ENCODE results near the gene SIGLEC5.
A peak's percentile ranks its signal among the peaks of the same experiment; 100 is the strongest.

Gene SIGLEC5

GRCh38 chr19:51641648-51642047, 11.4 kb upstream of the SIGLEC5 start:
- no peak overlapping the region for H3K27ac Mint-ChIP-seq
- H3K27me3 Mint-ChIP-seq: peaks cover 80% of the 10 kb centered on the region
- H3K4me1 Mint-ChIP-seq: no peaks in the 10 kb centered on the region
- DNase-seq: no peak
- no peak for ATAC-seq
- no peak overlapping the region for H3K4me3 Mint-ChIP-seq
- no peaks in the 10 kb centered on the region for H3K9me3 Mint-ChIP-seq

- DNase-seq (no peak), ATAC-seq (no peak)
- Mint-ChIP-seq H3K9me3 (no peaks in the 10 kb centered on the region), H3K27ac (no peak overlapping the region), H3K4me1 (no peaks in the 10 kb centered on the region), H3K4me3 (no peak overlapping the region), H3K27me3 (peaks cover 86% of the 10 kb centered on the region)
Measured at GRCh38 chr19:51640386-51640785, 10.2 kb upstream of the SIGLEC5 start.

- no peaks in the 10 kb centered on the region for H3K4me1 Mint-ChIP-seq
- H3K27ac Mint-ChIP-seq: no peak overlapping the region
- no peak for DNase-seq
- ATAC-seq: no peak
- H3K9me3 Mint-ChIP-seq: no peaks in the 10 kb centered on the region
- H3K27me3 Mint-ChIP-seq: peaks cover 82% of the 10 kb centered on the region
- H3K4me3 Mint-ChIP-seq: no peak overlapping the region
Measured at GRCh38 chr19:51639916-51640315, 9.7 kb upstream of the SIGLEC5 start.

- H3K27ac Mint-ChIP-seq: no peak overlapping the region
- peaks cover 60% of the 10 kb centered on the region for H3K27me3 Mint-ChIP-seq
- DNase-seq (no peak), ATAC-seq (no peak)
- no peak overlapping the region for H3K4me3 Mint-ChIP-seq
- no peaks in the 10 kb centered on the region for H3K4me1 Mint-ChIP-seq
- H3K9me3 Mint-ChIP-seq: no peaks in the 10 kb centered on the region
Measured at GRCh38 chr19:51637362-51637978, 7.3 kb upstream of the SIGLEC5 start.

GRCh38 chr19:51632126-51632525, 1.9 kb upstream of the SIGLEC5 start:
- Mint-ChIP-seq H3K9me3 (no peaks in the 10 kb centered on the region), H3K4me3 (no peak overlapping the region), H3K27me3 (peaks cover 50% of the 10 kb centered on the region), H3K4me1 (no peaks in the 10 kb centered on the region), H3K27ac (no peak overlapping the region)
- ATAC-seq (no peak), DNase-seq (no peak)

- Mint-ChIP-seq H3K9me3 (no peaks in the 10 kb centered on the region), H3K4me3 (no peak overlapping the region), H3K27ac (no peak overlapping the region), H3K27me3 (peaks cover 53% of the 10 kb centered on the region), H3K4me1 (no peaks in the 10 kb centered on the region)
- ATAC-seq: no peak
- DNase-seq: no peak
Measured at GRCh38 chr19:51628153-51628939, 1.9 kb downstream of the SIGLEC5 start.

GRCh38 chr19:51627491-51628138, 2.6 kb downstream of the SIGLEC5 start:
- H3K27ac Mint-ChIP-seq: no peak overlapping the region

GRCh38 chr19:51626675-51627074, 3.5 kb downstream of the SIGLEC5 start:
- H3K27me3 Mint-ChIP-seq: peaks cover 44% of the 10 kb centered on the region
- H3K4me3 Mint-ChIP-seq: no peak overlapping the region
- no peaks in the 10 kb centered on the region for H3K4me1 Mint-ChIP-seq
- no peak overlapping the region for H3K27ac Mint-ChIP-seq
- DNase-seq (no peak), ATAC-seq (no peak)
- no peaks in the 10 kb centered on the region for H3K9me3 Mint-ChIP-seq

More at GRCh38 chr19:51627491-51628138, 2.6 kb downstream of the SIGLEC5 start:
- Mint-ChIP-seq H3K27me3 (peaks cover 51% of the 10 kb centered on the region), H3K4me3 (no peak overlapping the region), H3K4me1 (no peaks in the 10 kb centered on the region), H3K9me3 (no peaks in the 10 kb centered on the region)
- no peak for DNase-seq
- no peak for ATAC-seq

- H3K4me1 Mint-ChIP-seq: no peaks in the 10 kb centered on the region
- no peaks in the 10 kb centered on the region for H3K9me3 Mint-ChIP-seq
- no peak for ATAC-seq
- H3K27ac Mint-ChIP-seq: no peak overlapping the region
- no peak for DNase-seq
- H3K27me3 Mint-ChIP-seq: peaks cover 28% of the 10 kb centered on the region
- H3K4me3 Mint-ChIP-seq: no peak overlapping the region
Measured at GRCh38 chr19:51621178-51621577, 9.0 kb downstream of the SIGLEC5 start.

GRCh38 chr19:51615991-51616390, 14.2 kb downstream of the SIGLEC5 start:
- Mint-ChIP-seq H3K9me3 (peaks cover 16 to 17% of the 10 kb centered on the region in 2 donors), H3K27me3 (peaks cover 69% of the 10 kb centered on the region), H3K4me3 (no peak overlapping the region), H3K27ac (no peak overlapping the region), H3K4me1 (no peaks in the 10 kb centered on the region)
- no peak for DNase-seq
- no peak for ATAC-seq

GRCh38 chr19:51614789-51615188, 15.4 kb downstream of the SIGLEC5 start:
- Mint-ChIP-seq H3K4me3 (no peak overlapping the region), H3K9me3 (peaks cover 16 to 17% of the 10 kb centered on the region in 2 donors), H3K4me1 (no peaks in the 10 kb centered on the region), H3K27ac (no peak overlapping the region), H3K27me3 (peaks cover 72% of the 10 kb centered on the region)
- DNase-seq (no peak), ATAC-seq (no peak)

- ATAC-seq: no peak
- Mint-ChIP-seq H3K27ac (no peak overlapping the region), H3K9me3 (peaks cover 16 to 17% of the 10 kb centered on the region in 2 donors), H3K4me3 (no peak overlapping the region), H3K4me1 (peaks cover 18% of the 10 kb centered on the region), H3K27me3 (peaks cover 61% of the 10 kb centered on the region)
- DNase-seq: no peak
Measured at GRCh38 chr19:51610576-51610975, 19.6 kb downstream of the SIGLEC5 start.

- H3K4me1 Mint-ChIP-seq: peaks cover 18% of the 10 kb centered on the region
- peak; percentile 40 to 41 for DNase-seq
- ATAC-seq: no peak
- peaks cover 15 to 24% of the 10 kb centered on the region in 2 donors for H3K9me3 Mint-ChIP-seq
- H3K4me3 Mint-ChIP-seq: no peak overlapping the region
- no peak overlapping the region for H3K27ac Mint-ChIP-seq
- H3K27me3 Mint-ChIP-seq: peaks cover 50% of the 10 kb centered on the region
Measured at GRCh38 chr19:51607920-51608562, 22.2 kb downstream of the SIGLEC5 start.

GRCh38 chr19:51607077-51607476, 23.1 kb downstream of the SIGLEC5 start:
- peak overlapping the region; percentile 7 to 34 for H3K4me3 Mint-ChIP-seq
- H3K27me3 Mint-ChIP-seq: peaks cover 50% of the 10 kb centered on the region
- DNase-seq (peak; percentile 52 to 62), ATAC-seq (peak; percentile 97)
- H3K9me3 Mint-ChIP-seq: peaks cover 6 to 17% of the 10 kb centered on the region in 2 donors
- peaks cover 22% of the 10 kb centered on the region for H3K4me1 Mint-ChIP-seq
- H3K27ac Mint-ChIP-seq: peak overlapping the region in 1 of 2 donors; percentile 48

- H3K27me3 Mint-ChIP-seq: peaks cover 51% of the 10 kb centered on the region
- H3K9me3 Mint-ChIP-seq: peaks cover 0 to 11% of the 10 kb centered on the region in 2 donors
- H3K4me1 Mint-ChIP-seq: peaks cover 21% of the 10 kb centered on the region
- H3K27ac Mint-ChIP-seq: no peak overlapping the region
- DNase-seq (no peak), ATAC-seq (no peak)
- peak overlapping the region in 1 of 2 donors; percentile 25 for H3K4me3 Mint-ChIP-seq
Measured at GRCh38 chr19:51602189-51602854, 27.9 kb downstream of the SIGLEC5 start.
